IMR-90 (cell line): ENCODE measurements around the gene MAGI1. TPM values are rescaled to one million over a fixed set of nuclear protein-coding genes. Genes with fewer than 3 reads are reported as not detected.

Experiments used
- ATAC-seq: fragments of 200-7000 bp; cut with Tn5 transposase; 2 replicates; pipeline ENCODE4 v1.9.1; 2020; ENCODE audit warnings: low read depth, mild to moderate bottlenecking, moderate library complexity
- BruUV-seq: library from RNA; stranded (reverse); fragments of 400-500 nt; replicated peaks from 2 replicates; lab custom pipeline; 2021; lab: Mats Ljungman, UMichigan
- CTCF ChIA-PET: fragments of 300-600 bp; formaldehyde crosslinking; extraction: SDS; loops from one replicate; lab custom pipeline; 2021; ENCODE audit warnings: antibody characterized with exemption; lab: Yijun Ruan, JAX
- POLR2A ChIA-PET: fragments of 300-600 bp; sonication (Branson Sonifier 250); formaldehyde crosslinking; loops from one replicate; lab custom pipeline; 2022; ENCODE audit warnings: antibody characterized with exemption; ENCODE audit not compliant: unreplicated experiment; lab: Charles Lee
- DNase-seq: peaks from one replicate; pipeline ENCODE4 v3.0.0; 2013
- H2AFZ ChIP-seq: replicated peaks from 2 replicates; pipeline ENCODE3; 2013; ENCODE audit warnings: low read length, mild to moderate bottlenecking; ENCODE audit not compliant: poor library complexity
- H2AK5ac ChIP-seq: 2 replicates; pipeline ENCODE4 v1.6.1; 2013; ENCODE audit warnings: low read depth, low read length, inconsistent platforms
- H2AK9ac ChIP-seq: replicated peaks from 2 replicates; pipeline ENCODE3; 2013; ENCODE audit warnings: mild to moderate bottlenecking, low read depth, low read length, moderate library complexity; ENCODE audit not compliant: poor library complexity
- H2BK120ac ChIP-seq: 2 replicates; pipeline ENCODE4 v1.6.1; 2013; ENCODE audit warnings: low read depth, low read length, inconsistent platforms
- H2BK15ac ChIP-seq: 3 replicates; pipeline ENCODE4 v1.6.1; 2013; ENCODE audit warnings: low read depth, low read length, inconsistent platforms
- H2BK20ac ChIP-seq: 2 replicates; pipeline ENCODE4 v1.6.1; 2013; ENCODE audit warnings: low read depth, mild to moderate bottlenecking, inconsistent platforms, low read length, moderate library complexity
- H2BK5ac ChIP-seq: 2 replicates; pipeline ENCODE4 v1.6.1; 2013; ENCODE audit warnings: mild to moderate bottlenecking, low read depth, low read length, inconsistent platforms; ENCODE audit not compliant: poor library complexity, severe bottlenecking
- H3K14ac ChIP-seq: replicated peaks from 2 replicates; pipeline ENCODE4 v1.6.1; 2013; ENCODE audit warnings: low read depth, low read length, inconsistent platforms
- H3K18ac ChIP-seq: 2 replicates; pipeline ENCODE4 v1.6.1; 2013; ENCODE audit warnings: low read depth, low read length, control low read depth
- H3K23ac ChIP-seq: 2 replicates; pipeline ENCODE4 v1.6.1; 2013; ENCODE audit warnings: low read depth, low read length, inconsistent platforms
- H3K27ac ChIP-seq: 2 replicates; pipeline ENCODE4 v1.5.1; 2013; ENCODE audit warnings: mild to moderate bottlenecking, control low read depth, low read length; ENCODE audit not compliant: insufficient read depth
- H3K27me3 ChIP-seq: 2 replicates; pipeline ENCODE4 v1.6.1; 2013; ENCODE audit warnings: low read length; ENCODE audit not compliant: control insufficient read depth, insufficient read depth
- H3K36me3 ChIP-seq: 2 replicates; pipeline ENCODE4 v1.6.1; 2013; ENCODE audit warnings: low read length, mixed read lengths; ENCODE audit not compliant: control insufficient read depth, insufficient read depth
- H3K4ac ChIP-seq: 2 replicates; pipeline ENCODE4 v1.6.1; 2013; ENCODE audit warnings: low read depth, low read length, inconsistent platforms
- H3K4me1 ChIP-seq: 2 replicates; pipeline ENCODE4 v1.6.1; 2013; ENCODE audit warnings: low read length, mixed read lengths; ENCODE audit not compliant: control insufficient read depth, insufficient read depth
- H3K4me2 ChIP-seq: 2 replicates; pipeline ENCODE4 v1.6.1; 2013; ENCODE audit warnings: low read depth, mild to moderate bottlenecking, control low read depth, low read length, moderate library complexity
- H3K4me3 ChIP-seq: 2 replicates; pipeline ENCODE4 v1.5.1; 2013; ENCODE audit warnings: low read depth, mild to moderate bottlenecking, control low read depth, low read length, moderate library complexity; ENCODE audit not compliant: insufficient read depth
- H3K56ac ChIP-seq: 2 replicates; pipeline ENCODE4 v1.6.1; 2013; ENCODE audit warnings: low read length, inconsistent platforms; ENCODE audit not compliant: insufficient read depth; ENCODE audit errors: extremely low read depth
- H3K79me1 ChIP-seq, 2 experiments: 2 replicates each; pipeline ENCODE4 v1.6.1; 2013; ENCODE audit warnings: low read length in 2 of 2, inconsistent platforms in 1 of 2, low read depth in 1 of 2
- H3K9ac ChIP-seq: 2 replicates; pipeline ENCODE4 v1.6.1; 2013; ENCODE audit warnings: low read depth, low read length, control low read depth
- H3K9me1 ChIP-seq: 2 replicates; pipeline ENCODE4 v1.6.1; 2013; ENCODE audit warnings: low read length, inconsistent platforms; ENCODE audit not compliant: insufficient read depth
- H3K9me3 ChIP-seq: 2 replicates; pipeline ENCODE4 v1.6.1; 2013; ENCODE audit warnings: low read length; ENCODE audit not compliant: control insufficient read depth, insufficient read depth
- H4K20me1 ChIP-seq: 2 replicates; pipeline ENCODE4 v1.6.1; 2013; ENCODE audit warnings: low read length, inconsistent platforms; ENCODE audit not compliant: insufficient read depth
- H4K5ac ChIP-seq: 2 replicates; pipeline ENCODE4 v1.6.1; 2013; ENCODE audit warnings: mild to moderate bottlenecking, low read depth, low read length, control low read depth
- H4K8ac ChIP-seq, 2 experiments: 2 replicates each; pipeline ENCODE4 v1.6.1; 2013; ENCODE audit warnings: low read depth in 2 of 2, low read length in 2 of 2, control low read depth in 1 of 2, inconsistent platforms in 1 of 2
- H4K91ac ChIP-seq: 2 replicates; pipeline ENCODE4 v1.6.1; 2013; ENCODE audit warnings: low read depth, low read length, inconsistent platforms; ENCODE audit not compliant: insufficient read depth
- RFX5 ChIP-seq: IDR thresholded peaks from 2 replicates; pipeline ENCODE4 v1.8.0; 2012; ENCODE audit warnings: low read depth, mild to moderate bottlenecking, low read length, moderate library complexity
- WGBS, 2 experiments: methylation state at CpG; one replicate each; pipeline versions ENCODE4 v1.1.5 to v1.1.7; 2013; ENCODE audit warnings: missing lambda C conversion rate in 2 of 2; ENCODE audit not compliant: insufficient read length in 1 of 2; ENCODE audit errors: extremely low coverage in 2 of 2; 5-methylcytosine and 5-hydroxymethylcytosine counted together
- dilution Hi-C: fragments of 300-500 bp; cut with HindIII; formaldehyde crosslinking; loops from one replicate; pipeline ENCODE4 v1.14.3; 2018; ENCODE audit warnings: low sequenced_read_pairs; ENCODE audit not compliant: unreplicated experiment
- in situ Hi-C: fragments of 300-500 bp; cut with MboI; formaldehyde crosslinking; loops from 3 replicates; pipeline ENCODE4 v1.14.3; 2019; ENCODE audit warnings: low sequenced_read_pairs, inconsistent platforms, mixed read lengths
- intact Hi-C: fragments of 100-400 bp; cut with micrococcal nuclease; formaldehyde crosslinking; loops from 2 replicates; pipeline ENCODE4 v1.10.0; 2022
- polyA plus RNA-seq, 3 experiments: library from polyadenylated mRNA; depleted of rRNA; stranded (reverse); fragments of >200 nt; gene quantifications; 2 replicates each; pipeline ENCODE4 v1.2.3, GENCODE V29; 2012; ENCODE audit warnings: low replicate concordance in 1 of 3
- total RNA-seq: library from RNA; depleted of rRNA; stranded (reverse); fragments of >200 nt; gene quantifications from 2 replicates; pipeline ENCODE4 v1.2.3, GENCODE V29; 2012

MAGI1 gene
- total and polyA plus RNA-seq, 2 of the 4 experiments (the other 2 are of a cell fraction): 14.5 to 24.2 TPM

- Histone ChIP-seq H3K79me1 (peaks cover 9 to 13% of the 10 kb centered on the region in 2 experiments), H3K36me3 (no peaks in the 10 kb centered on the region), H4K5ac (no peak overlapping the region), H2BK120ac (no peak overlapping the region), H2BK20ac (no peak overlapping the region), H3K14ac (no peak overlapping the region), H3K23ac (no peak overlapping the region), H4K91ac (no peak overlapping the region), H4K8ac (no peak overlapping the region), H2AFZ (no peak overlapping the region), H3K18ac (no peak overlapping the region), H2BK15ac (no peak overlapping the region), H3K56ac (no peak overlapping the region), H2BK5ac (no peak overlapping the region), H3K4me3 (no peak overlapping the region), H3K4ac (no peak overlapping the region), H2AK5ac (no peak overlapping the region), H3K4me2 (no peak overlapping the region), H3K27ac (no peak overlapping the region), H2AK9ac (no peak overlapping the region), H3K9ac (no peak overlapping the region), H4K20me1 (no peaks in the 10 kb centered on the region), H3K27me3 (no peaks in the 10 kb centered on the region), H3K4me1 (no peaks in the 10 kb centered on the region), H3K9me1 (peaks cover 3% of the 10 kb centered on the region; the same call in 1 of the 2 replicates), H3K9me3 (no peaks in the 10 kb centered on the region)
- POLR2A ChIA-PET: no interaction called here
- DNase-seq: no peak
- intact Hi-C loops (no loop called here), dilution Hi-C loops (no loop called here), in situ Hi-C loops (no loop called here)
- no TSS peak for BruUV-seq
- no CpG with 5 or more reads among the region's 8 CpGs for whole genome bisulfite sequencing, 2 experiments
- CTCF ChIA-PET: no interaction called here
- ATAC-seq: no peak
- no peak for TF ChIP-seq RFX5
Measured at GRCh38 chr3:65493371-65493882, 545.3 kb downstream of the MAGI1 start.
